Keratinocyte (primary cell): ENCODE results near the gene SCAF8.

ENCODE experiments used
- EZH2 ChIP-seq: IDR thresholded peaks from one replicate; pipeline ENCODE4 v1.6.1; 2012; ENCODE audit warnings: inconsistent platforms, mild to moderate bottlenecking, low read length, moderate library complexity
- TF ChIP-seq, protein P1 (sequence below), 3 experiments: IDR thresholded peaks in 1 of 3; conservative IDR thresholded peaks in 1 of 3; optimal IDR thresholded peaks in 1 of 3; 2 replicates in 2 of 3; 3 replicates in 1 of 3; pipeline versions ENCODE3 to v1.5.1; 2011; ENCODE audit warnings: low read length in 3 of 3, mild to moderate bottlenecking in 3 of 3, moderate library complexity in 2 of 3, control low read depth in 1 of 3, inconsistent platforms in 1 of 3; ENCODE audit not compliant: insufficient read depth in 2 of 3; ENCODE audit errors: extremely low read depth in 1 of 3

DNA sequence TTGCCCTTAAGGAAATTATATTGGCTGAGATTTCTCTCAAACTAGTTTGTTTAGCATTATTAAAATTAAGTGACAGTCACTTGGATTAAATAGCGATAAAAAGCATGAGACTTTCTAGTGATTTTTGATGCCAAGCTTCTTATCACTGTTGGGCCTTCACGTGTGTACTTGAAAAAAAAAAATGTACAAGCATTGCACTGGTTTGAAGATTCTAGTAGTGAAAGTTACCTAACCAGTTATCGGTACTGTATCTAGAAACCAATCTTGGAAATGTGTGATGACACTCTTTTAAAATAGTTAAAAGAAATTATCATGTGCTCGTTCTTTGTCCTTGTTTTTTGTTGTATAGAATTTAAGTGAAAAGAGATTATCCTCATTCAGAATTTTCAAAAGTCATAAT lies 102.1 kb downstream of the SCAF8 start:
- TF ChIP-seq, protein P1, sequence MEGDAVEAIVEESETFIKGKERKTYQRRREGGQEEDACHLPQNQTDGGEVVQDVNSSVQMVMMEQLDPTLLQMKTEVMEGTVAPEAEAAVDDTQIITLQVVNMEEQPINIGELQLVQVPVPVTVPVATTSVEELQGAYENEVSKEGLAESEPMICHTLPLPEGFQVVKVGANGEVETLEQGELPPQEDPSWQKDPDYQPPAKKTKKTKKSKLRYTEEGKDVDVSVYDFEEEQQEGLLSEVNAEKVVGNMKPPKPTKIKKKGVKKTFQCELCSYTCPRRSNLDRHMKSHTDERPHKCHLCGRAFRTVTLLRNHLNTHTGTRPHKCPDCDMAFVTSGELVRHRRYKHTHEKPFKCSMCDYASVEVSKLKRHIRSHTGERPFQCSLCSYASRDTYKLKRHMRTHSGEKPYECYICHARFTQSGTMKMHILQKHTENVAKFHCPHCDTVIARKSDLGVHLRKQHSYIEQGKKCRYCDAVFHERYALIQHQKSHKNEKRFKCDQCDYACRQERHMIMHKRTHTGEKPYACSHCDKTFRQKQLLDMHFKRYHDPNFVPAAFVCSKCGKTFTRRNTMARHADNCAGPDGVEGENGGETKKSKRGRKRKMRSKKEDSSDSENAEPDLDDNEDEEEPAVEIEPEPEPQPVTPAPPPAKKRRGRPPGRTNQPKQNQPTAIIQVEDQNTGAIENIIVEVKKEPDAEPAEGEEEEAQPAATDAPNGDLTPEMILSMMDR (optimal IDR thresholded peaks at IDR 0.05 in 1 of 3, IDR thresholded peaks at IDR 0.05 in 1 of 3, conservative IDR thresholded peaks at IDR 0.05 in 1 of 3; ENCODE audit: extremely low read depth in 1 of 3, insufficient read depth in 2 of 3, low read length in 3 of 3), result no peak
- TF ChIP-seq EZH2, result no peak
